Astrocyte (in vitro differentiated cells and primary cell): ENCODE measurements around the gene AMER2. TPM values are rescaled to one million over a fixed set of nuclear protein-coding genes. Genes with fewer than 3 reads are reported as not detected.

ENCODE experiments used
- DNase-seq: peaks from one replicate; pipeline ENCODE4 v3.0.0-alpha.2; 2010; ENCODE audit warnings: low read depth
- FAIRE-seq: peaks from 2 replicates; lab custom pipeline; 2011; peaks lifted over from hg19 to GRCh38; lab: Jason Lieb, UNC
- H2AFZ ChIP-seq: 2 replicates; pipeline ENCODE4 v1.6.0; 2012; ENCODE audit warnings: low read depth, low read length, inconsistent platforms
- H3K27ac ChIP-seq: 2 replicates; pipeline ENCODE4 v1.5.1; 2011; ENCODE audit warnings: low read depth, low read length, inconsistent platforms
- H3K27me3 ChIP-seq: 2 replicates; pipeline ENCODE4 v1.6.0; 2011; ENCODE audit warnings: low read length, inconsistent platforms; ENCODE audit not compliant: insufficient read depth
- H3K36me3 ChIP-seq: 2 replicates; pipeline ENCODE4 v1.5.1; 2011; ENCODE audit warnings: low read length, inconsistent platforms; ENCODE audit not compliant: insufficient read depth
- H3K4me1 ChIP-seq: 2 replicates; pipeline ENCODE4 v1.5.1; 2011; ENCODE audit warnings: low read length, inconsistent platforms; ENCODE audit not compliant: insufficient read depth
- H3K4me2 ChIP-seq: 2 replicates; pipeline ENCODE4 v1.6.0; 2012; ENCODE audit warnings: low read length, inconsistent platforms
- H3K4me3 ChIP-seq: 2 replicates; pipeline ENCODE4 v1.5.1; 2011; ENCODE audit warnings: low read depth, mild to moderate bottlenecking, low read length, inconsistent platforms; ENCODE audit not compliant: insufficient read depth
- H3K79me2 ChIP-seq: 2 replicates; pipeline ENCODE4 v1.6.0; 2012; ENCODE audit warnings: mild to moderate bottlenecking, low read length, inconsistent platforms; ENCODE audit not compliant: insufficient read depth
- H3K9ac ChIP-seq: 2 replicates; pipeline ENCODE4 v1.6.0; 2012; ENCODE audit warnings: mild to moderate bottlenecking, low read length, inconsistent platforms
- H3K9me3 ChIP-seq: 2 replicates; pipeline ENCODE4 v1.5.1; 2012; ENCODE audit warnings: low read depth, mild to moderate bottlenecking, low read length, inconsistent platforms; ENCODE audit not compliant: insufficient read depth
- H4K20me1 ChIP-seq: 2 replicates; pipeline ENCODE4 v1.6.0; 2012; ENCODE audit warnings: low read length, inconsistent platforms; ENCODE audit not compliant: insufficient read depth
- H3K27ac Mint-ChIP-seq: one replicate; pipeline ENCODE4 v1.8.0; 2021; ENCODE audit warnings: mild to moderate bottlenecking, mixed read lengths; ENCODE audit not compliant: unreplicated experiment
- H3K27me3 Mint-ChIP-seq: one replicate; pipeline ENCODE4 v1.8.0; 2021; ENCODE audit warnings: low read depth, mixed read lengths; ENCODE audit not compliant: unreplicated experiment
- H3K36me3 Mint-ChIP-seq: one replicate; pipeline ENCODE4 v1.8.0; 2021; ENCODE audit warnings: low read depth, mixed read lengths; ENCODE audit not compliant: unreplicated experiment
- H3K4me1 Mint-ChIP-seq: one replicate; pipeline ENCODE4 v1.8.0; 2021; ENCODE audit warnings: low read depth, mixed read lengths; ENCODE audit not compliant: unreplicated experiment
- H3K4me3 Mint-ChIP-seq: one replicate; pipeline ENCODE4 v1.8.0; 2021; ENCODE audit warnings: mild to moderate bottlenecking, moderate library complexity, mixed read lengths; ENCODE audit not compliant: unreplicated experiment
- H3K9me3 Mint-ChIP-seq: one replicate; pipeline ENCODE4 v1.8.0; 2021; ENCODE audit warnings: mild to moderate bottlenecking, mixed read lengths; ENCODE audit not compliant: unreplicated experiment
- CTCF ChIP-seq: IDR thresholded peaks from 2 replicates; pipeline ENCODE4 v1.5.1; 2011; ENCODE audit warnings: low read depth, mild to moderate bottlenecking, inconsistent platforms, low read length, moderate library complexity; ENCODE audit not compliant: insufficient read depth
- EZH2 ChIP-seq: IDR thresholded peaks from 2 replicates; pipeline ENCODE4 v1.6.1; 2012; ENCODE audit warnings: mild to moderate bottlenecking, low read length, inconsistent platforms; ENCODE audit not compliant: insufficient read depth
- total RNA-seq: library from RNA; stranded (reverse); gene quantifications from 2 replicates; pipeline ENCODE4 v1.2.1, GENCODE V29; 2021

Gene AMER2
- total RNA-seq, 1 donor from 2014 or later: 0.02 TPM

GRCh38 chr13:25179832-25180774 is 8.0 kb upstream of the AMER2 start:
- H3K9me3 Mint-ChIP-seq: peaks cover 20% of the 10 kb centered on the region
- Histone ChIP-seq H3K4me3 (no peak overlapping the region), H3K9ac (no peak overlapping the region), H3K9me3 (no peaks in the 10 kb centered on the region), H3K4me1 (no peaks in the 10 kb centered on the region), H3K4me2 (no peak overlapping the region), H3K27me3 (no peaks in the 10 kb centered on the region), H4K20me1 (no peaks in the 10 kb centered on the region), H3K27ac (no peak overlapping the region), H3K79me2 (no peaks in the 10 kb centered on the region), H3K36me3 (no peaks in the 10 kb centered on the region), H2AFZ (no peak overlapping the region)
- no peak for DNase-seq
- no peak overlapping the region for H3K27ac Mint-ChIP-seq
- H3K27me3 Mint-ChIP-seq: peaks cover 6% of the 10 kb centered on the region
- H3K4me3 Mint-ChIP-seq: no peak overlapping the region
- H3K36me3 Mint-ChIP-seq: peaks cover 5% of the 10 kb centered on the region
- no peak for FAIRE-seq
- H3K4me1 Mint-ChIP-seq: peaks cover 8% of the 10 kb centered on the region
- TF ChIP-seq EZH2 (no peak), CTCF (no peak)

GRCh38 chr13:25179011-25179410 is 6.9 kb upstream of the AMER2 start:
- Mint-ChIP-seq H3K36me3 (peaks cover 5% of the 10 kb centered on the region), H3K27me3 (peaks cover 11% of the 10 kb centered on the region), H3K27ac (no peak overlapping the region), H3K9me3 (peaks cover 24% of the 10 kb centered on the region), H3K4me1 (peaks cover 8% of the 10 kb centered on the region), H3K4me3 (no peak overlapping the region)
- Histone ChIP-seq H3K9ac (no peak overlapping the region), H3K27ac (no peak overlapping the region), H3K9me3 (no peaks in the 10 kb centered on the region), H3K4me2 (no peak overlapping the region), H3K4me3 (no peak overlapping the region), H3K79me2 (no peaks in the 10 kb centered on the region), H2AFZ (no peak overlapping the region), H4K20me1 (no peaks in the 10 kb centered on the region), H3K4me1 (no peaks in the 10 kb centered on the region), H3K27me3 (peaks cover 3% of the 10 kb centered on the region), H3K36me3 (no peaks in the 10 kb centered on the region)
- DNase-seq (no peak), FAIRE-seq (no peak)
- TF ChIP-seq CTCF (no peak), EZH2 (no peak)

- H3K4me2 ChIP-seq: no peak overlapping the region
- no peaks in the 10 kb centered on the region for H3K4me1 ChIP-seq
- peaks cover 19% of the 10 kb centered on the region for H3K27me3 Mint-ChIP-seq
- no peaks in the 10 kb centered on the region for H4K20me1 ChIP-seq
- H3K9ac ChIP-seq: no peak overlapping the region
- H2AFZ ChIP-seq: no peak overlapping the region
- peaks cover 5% of the 10 kb centered on the region for H3K36me3 Mint-ChIP-seq
- H3K27ac Mint-ChIP-seq: no peak overlapping the region
- DNase-seq (no peak), FAIRE-seq (no peak)
- peaks cover 13% of the 10 kb centered on the region for H3K27me3 ChIP-seq
- peaks cover 8% of the 10 kb centered on the region for H3K4me1 Mint-ChIP-seq
- H3K4me3 ChIP-seq: no peak overlapping the region
- H3K79me2 ChIP-seq: no peaks in the 10 kb centered on the region
- peaks cover 25% of the 10 kb centered on the region for H3K9me3 Mint-ChIP-seq
- no peak for TF ChIP-seq EZH2
- no peak for TF ChIP-seq CTCF
- H3K36me3 ChIP-seq: no peaks in the 10 kb centered on the region
- H3K9me3 ChIP-seq: no peaks in the 10 kb centered on the region
- no peak overlapping the region for H3K27ac ChIP-seq
- no peak overlapping the region for H3K4me3 Mint-ChIP-seq
Measured at GRCh38 chr13:25178070-25178469, 6.0 kb upstream of the AMER2 start.
